SK-N-DZ (cell line): ENCODE measurements around the gene ACOT2.
A peak's percentile ranks its signal among the peaks of the same experiment; 100 is the strongest.
"Not testable (repeated sequence)": the region's sequence is repeated elsewhere in the genome, so short reads cannot be mapped to it uniquely, and the experiment has no call there.

ENCODE experiments used
- DNase-seq: peaks from one replicate; pipeline ENCODE4 v3.0.0-alpha.2; 2015; ENCODE audit warnings: low spot score

ACOT2 gene

GRCh38 chr14:73567951-73568885 is 795 bp upstream of the ACOT2 start:
- DNase-seq, result peak; percentile 14

DNA sequence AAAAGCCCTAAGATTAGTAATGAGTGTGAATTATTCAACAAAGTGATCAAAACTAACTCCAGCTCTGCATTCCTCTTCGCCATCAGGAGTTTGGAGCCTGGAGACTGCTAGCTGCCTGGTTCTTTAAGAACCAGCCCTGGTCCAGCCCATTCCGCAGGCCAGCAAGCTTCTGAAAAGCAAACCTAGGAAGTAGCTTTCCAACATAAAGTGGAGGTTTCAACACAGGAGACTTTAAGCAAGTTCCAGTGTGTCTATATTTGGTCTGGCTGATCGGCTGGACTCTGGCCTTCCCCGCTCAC is 178 bp upstream of the ACOT2 start:
- not testable (repeated sequence) for DNase-seq

- peak; percentile 21 for DNase-seq
Measured at GRCh38 chr14:73570913-73571312, 1.9 kb downstream of the ACOT2 start.

- DNase-seq, result not testable (repeated sequence)
Measured at GRCh38 chr14:73573034-73573433, 4.0 kb downstream of the ACOT2 start.

GRCh38 chr14:73573740-73574139 is 4.7 kb downstream of the ACOT2 start:
- not testable (repeated sequence) for DNase-seq

DNA sequence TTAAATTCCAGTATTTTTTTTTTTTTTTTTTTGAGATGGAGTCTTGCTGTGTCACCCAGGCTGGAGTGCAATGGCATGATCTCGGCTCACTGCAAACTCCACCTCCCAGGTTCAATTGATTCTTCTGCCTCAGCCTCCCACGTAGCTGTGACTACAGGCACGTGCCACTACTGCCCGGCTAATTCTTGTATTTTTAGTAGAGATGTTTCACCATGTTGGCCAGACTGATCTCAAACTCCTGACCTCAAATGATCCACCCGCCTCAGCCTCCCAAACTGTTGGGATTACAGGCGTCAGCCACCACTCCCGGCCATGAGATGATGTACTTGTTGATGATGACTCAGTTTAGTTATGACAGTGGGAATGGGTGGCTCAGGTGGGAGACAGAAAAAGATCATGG is 5.2 kb downstream of the ACOT2 start:
- DNase-seq, result not testable (repeated sequence)

GRCh38 chr14:73576391-73576790 is 7.4 kb downstream of the ACOT2 start:
- no peak for DNase-seq

- DNase-seq, result not testable (repeated sequence)
Measured at GRCh38 chr14:73577214-73577613, 8.2 kb downstream of the ACOT2 start.

- DNase-seq, result not testable (repeated sequence)
Measured at GRCh38 chr14:73582102-73582979, 13.3 kb downstream of the ACOT2 start.

DNA sequence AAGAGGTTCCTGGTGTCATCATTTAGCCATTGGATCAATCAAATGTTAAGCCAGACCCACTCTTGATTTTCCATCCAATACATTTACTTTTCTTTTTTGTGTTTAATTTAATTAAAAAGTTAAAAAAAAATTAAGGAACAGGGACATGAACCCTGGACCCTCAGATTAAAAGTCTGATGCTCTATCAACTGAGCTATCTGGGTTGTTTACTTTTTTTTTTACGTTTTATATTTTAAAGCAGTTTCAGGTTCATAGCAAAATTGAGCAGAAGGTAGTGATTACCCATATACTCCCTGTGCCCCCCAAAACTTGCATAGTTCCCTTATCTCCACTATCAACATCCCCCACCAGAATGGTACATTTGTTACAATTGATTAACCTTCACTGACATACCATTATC is 19.7 kb downstream of the ACOT2 start:
- DNase-seq, result no peak

DNA sequence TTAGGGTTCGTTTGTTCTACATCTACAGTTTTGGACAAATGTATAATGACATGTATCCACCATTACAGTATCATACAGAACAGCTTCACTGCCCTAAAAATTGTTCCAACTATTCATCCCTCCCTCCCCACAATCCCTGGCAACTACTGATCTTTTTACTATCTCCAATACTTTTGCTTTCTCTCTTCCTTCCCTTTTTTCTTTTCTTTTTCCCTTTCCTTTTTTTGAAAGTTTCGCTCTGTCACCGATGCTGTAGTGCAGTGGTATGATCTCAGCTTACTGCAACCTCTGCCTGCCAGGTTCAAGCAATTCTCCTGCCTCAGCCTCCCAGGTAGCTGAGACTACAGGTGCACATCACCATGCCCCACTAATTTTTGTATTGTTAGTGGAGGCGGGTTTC is 20.1 kb downstream of the ACOT2 start:
- no peak for DNase-seq

DNA sequence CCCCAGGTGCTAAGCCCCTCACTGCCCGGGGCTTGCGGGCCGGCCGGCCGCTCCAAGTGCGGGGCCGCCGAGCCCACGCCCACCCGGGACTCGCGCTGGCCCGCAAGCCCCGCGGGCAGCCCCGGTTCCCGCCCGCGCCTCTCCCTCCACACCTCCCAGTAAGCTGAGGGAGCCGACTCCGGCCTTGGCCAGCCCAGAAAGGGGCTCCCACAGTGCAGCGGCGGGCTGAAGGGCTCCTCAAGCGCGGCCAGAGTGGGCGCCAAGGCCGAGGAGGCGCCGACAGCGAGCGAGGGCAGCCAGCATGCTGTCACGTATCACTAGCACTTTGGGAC is 21.6 kb downstream of the ACOT2 start:
- DNase-seq, result not testable (repeated sequence)

DNA sequence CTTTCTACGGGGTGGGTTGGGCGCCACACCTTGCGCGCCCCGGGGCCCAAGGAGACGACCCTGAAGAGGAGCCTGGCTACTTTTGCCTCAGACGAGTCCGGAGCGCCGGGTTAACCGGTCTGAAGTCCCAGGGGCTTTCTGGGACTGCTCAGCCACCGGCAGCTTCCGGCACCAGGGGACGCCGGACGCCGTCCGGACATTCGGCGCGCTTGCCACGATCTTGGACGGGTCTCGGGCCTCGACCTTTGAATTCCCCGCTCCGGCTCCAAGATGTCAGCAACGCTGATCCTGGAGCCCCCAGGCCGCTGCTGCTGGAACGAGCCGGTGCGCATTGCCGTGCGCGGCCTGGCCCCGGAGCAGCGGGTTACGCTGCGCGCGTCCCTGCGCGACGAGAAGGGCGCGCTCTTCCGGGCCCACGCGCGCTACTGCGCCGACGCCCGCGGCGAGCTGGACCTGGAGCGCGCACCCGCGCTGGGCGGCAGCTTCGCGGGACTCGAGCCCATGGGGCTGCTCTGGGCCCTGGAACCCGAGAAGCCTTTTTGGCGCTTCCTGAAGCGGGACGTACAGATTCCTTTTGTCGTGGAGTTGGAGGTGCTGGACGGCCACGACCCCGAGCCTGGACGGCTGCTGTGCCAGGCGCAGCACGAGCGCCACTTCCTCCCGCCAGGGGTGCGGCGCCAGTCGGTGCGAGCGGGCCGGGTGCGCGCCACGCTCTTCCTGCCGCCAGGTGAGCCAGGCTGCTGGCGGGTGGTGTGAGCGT is 22.9 kb downstream of the ACOT2 start, which contains the start of gene ACOT4:
Gene ACOT4 (plus strand): TSS at position 184 of the 760 bp plus-strand sequence. CDS start 87 bp downstream, at position 271.
- peak; percentile 21 for DNase-seq

DNA sequence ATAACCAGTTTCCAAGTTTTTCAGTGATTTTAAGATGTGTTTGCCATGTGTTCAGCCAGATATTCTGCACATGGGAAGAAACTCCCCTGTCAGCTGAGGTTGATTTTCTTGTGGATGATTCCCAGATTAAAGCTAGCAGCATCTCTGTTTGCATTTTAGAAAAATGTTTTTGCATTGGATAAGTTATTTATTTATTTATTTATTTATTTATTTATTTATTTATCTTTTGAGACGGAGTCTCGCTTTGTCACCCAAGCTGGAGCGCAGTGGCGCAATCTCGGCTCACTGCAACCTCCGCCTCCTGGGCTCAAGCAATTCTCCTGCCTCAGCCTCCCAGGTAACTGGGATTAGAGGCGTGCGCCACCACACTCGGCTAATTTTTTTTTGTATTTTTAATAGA is 25.5 kb downstream of the ACOT2 start:
- DNase-seq, result no peak

- DNase-seq, result no peak
Measured at GRCh38 chr14:73599499-73599898, 30.5 kb downstream of the ACOT2 start.

DNA sequence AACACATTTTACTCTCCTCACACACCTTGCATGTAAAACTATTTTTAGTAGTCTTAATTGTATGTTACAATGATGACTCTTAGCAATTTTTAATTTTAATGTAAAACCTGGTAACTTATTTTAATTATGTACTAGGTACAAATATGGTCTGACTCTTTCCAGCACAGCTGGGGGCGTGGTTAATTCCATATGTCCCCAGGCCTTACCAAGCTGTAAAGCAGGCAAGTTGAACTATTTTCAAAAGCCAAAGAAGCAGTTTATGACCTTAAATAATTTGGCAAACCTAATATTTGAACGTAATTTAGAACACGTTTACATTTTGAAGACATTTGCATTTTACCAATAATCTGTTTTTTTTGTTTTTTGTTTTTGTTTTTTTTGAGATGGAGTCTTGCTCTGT is 34.0 kb downstream of the ACOT2 start:
- DNase-seq, result no peak

- DNase-seq, result no peak
Measured at GRCh38 chr14:73606271-73606670, 37.3 kb downstream of the ACOT2 start.

DNA sequence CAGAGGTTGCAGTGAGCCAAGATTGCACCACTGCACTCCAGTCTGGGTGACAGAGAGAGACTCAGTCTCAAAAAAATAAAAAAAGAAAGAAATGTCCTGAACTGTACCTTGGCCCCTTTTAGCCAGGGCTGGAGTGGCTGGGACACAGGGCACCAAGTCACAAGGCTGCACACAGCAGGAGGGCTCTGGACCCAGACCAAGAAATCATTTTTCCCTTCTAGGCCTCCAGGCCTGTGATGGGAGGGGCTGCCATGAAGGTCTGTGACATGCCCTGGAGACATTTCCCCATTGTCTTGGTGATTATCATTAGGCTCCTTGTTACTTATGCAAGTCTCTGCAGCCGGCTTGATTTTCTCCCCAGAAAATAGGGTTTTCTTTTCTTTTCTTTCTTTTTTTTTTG is 38.2 kb downstream of the ACOT2 start:
- no peak for DNase-seq

GRCh38 chr14:73610687-73611086 is 41.7 kb downstream of the ACOT2 start:
- DNase-seq, result no peak

GRCh38 chr14:73612339-73613045 is 43.5 kb downstream of the ACOT2 start, which contains the start of gene ACOT6:
Gene ACOT6, plus strand, starts transcription at chr14:73612517. Its CDS starts 55 bp downstream, at chr14:73612572.
- DNase-seq, result peak; percentile 62

- DNase-seq, result peak; percentile 9
Measured at GRCh38 chr14:73613046-73613383, 44.0 kb downstream of the ACOT2 start.
